Forelimb muscle (tissue), 1 donor: Measurements from ENCODE around the gene F3. TPM values are rescaled to one million over a fixed set of nuclear protein-coding genes. Genes with fewer than 3 reads are reported as not detected.
A peak's percentile ranks its signal among the peaks of the same experiment; 100 is the strongest.

Source experiments
- DNase-seq: peaks from one replicate; pipeline ENCODE4 v3.0.0-alpha.2; 2013; ENCODE audit warnings: low read depth
- polyA plus RNA-seq: library from polyadenylated mRNA; unstranded; fragments of 120-200 nt; gene quantifications from one replicate; pipeline ENCODE4 v1.2.1, GENCODE V29; 2013; ENCODE audit not compliant: insufficient read length

Gene F3
- polyA plus RNA-seq, 1 donor: 2.2 TPM

- DNase-seq: no peak
Observed at GRCh38 chr1:94527447-94528031, 14.0 kb downstream of the F3 start.

GRCh38 chr1:94526152-94526980 lies 15.2 kb downstream of the F3 start:
- no peak for DNase-seq

- DNase-seq: no peak
Observed at GRCh38 chr1:94524531-94524930, 17.0 kb downstream of the F3 start.

GRCh38 chr1:94522304-94522703 lies 19.3 kb downstream of the F3 start:
- DNase-seq: no peak

- no peak for DNase-seq
Observed at GRCh38 chr1:94519351-94519750, 22.2 kb downstream of the F3 start.

GRCh38 chr1:94515296-94515947 lies 26.1 kb downstream of the F3 start:
- DNase-seq: no peak

GRCh38 chr1:94514095-94514727 lies 27.3 kb downstream of the F3 start:
- no peak for DNase-seq

GRCh38 chr1:94512816-94513215 lies 28.7 kb downstream of the F3 start:
- DNase-seq: no peak

GRCh38 chr1:94504601-94505000 lies 37.0 kb downstream of the F3 start:
- no peak for DNase-seq

GRCh38 chr1:94503153-94503552 lies 38.4 kb downstream of the F3 start:
- no peak for DNase-seq

- DNase-seq: no peak
Observed at GRCh38 chr1:94501935-94502334, 39.6 kb downstream of the F3 start.

GRCh38 chr1:94501426-94501825 lies 40.1 kb downstream of the F3 start:
- no peak for DNase-seq

GRCh38 chr1:94496076-94496755 lies 45.3 kb downstream of the F3 start:
- DNase-seq: no peak

GRCh38 chr1:94490556-94490955 lies 51.0 kb downstream of the F3 start:
- DNase-seq: no peak

GRCh38 chr1:94486990-94487389 lies 54.6 kb downstream of the F3 start:
- DNase-seq: no peak

- peak; percentile 14 for DNase-seq
Observed at GRCh38 chr1:94481473-94481933, 60.1 kb downstream of the F3 start.

GRCh38 chr1:94479682-94480081 lies 61.9 kb downstream of the F3 start:
- DNase-seq: no peak
